Endothelial cell of umbilical vein (primary cell): ENCODE measurements around the gene PLA2G2D. TPM values are rescaled to one million over a fixed set of nuclear protein-coding genes. Genes with fewer than 3 reads are reported as not detected.

Experiments used
- BruUV-seq: library from RNA; stranded (reverse); fragments of 400-500 nt; replicated peaks from 2 replicates; lab custom pipeline; 2021; lab: Mats Ljungman, UMichigan
- CTCF ChIA-PET: fragments of 300-600, 350-600 bp; sonication (Branson Sonifier 250); formaldehyde crosslinking; loops from one replicate; lab custom pipeline; 2021; ENCODE audit warnings: antibody characterized with exemption, inconsistent platforms; lab: Charles Lee
- POLR2A ChIA-PET: fragments of 300-600, 350-600 bp; sonication (Branson Sonifier 250); formaldehyde crosslinking; loops from one replicate; lab custom pipeline; 2021; ENCODE audit warnings: antibody characterized with exemption, inconsistent platforms; lab: Charles Lee
- DNase-seq: peaks from one replicate; pipeline ENCODE4 v3.0.0-alpha.2; 2011; ENCODE audit warnings: low read depth, low spot score
- FAIRE-seq: peaks from 2 replicates; lab custom pipeline; 2011; peaks lifted over from hg19 to GRCh38; lab: Jason Lieb, UNC
- H2AFZ ChIP-seq: 2 replicates; pipeline ENCODE4 v1.6.0; 2012; ENCODE audit warnings: low read depth, low read length, control low read depth, inconsistent platforms
- H3K27ac ChIP-seq: 2 replicates; pipeline ENCODE4 v1.5.1; 2011; ENCODE audit warnings: low read depth, mild to moderate bottlenecking, control low read depth, low read length, moderate library complexity; ENCODE audit not compliant: insufficient read depth
- H3K27me3 ChIP-seq, 2 experiments: 2 replicates each; pipeline versions ENCODE4 v1.6.0 to v1.6.1; 2011; ENCODE audit warnings: low read length in 2 of 2, mixed read lengths in 1 of 2; ENCODE audit not compliant: control insufficient read depth in 2 of 2, insufficient read depth in 2 of 2
- H3K36me3 ChIP-seq, 2 experiments: 2 replicates in 1 of 2; 3 replicates in 1 of 2; pipeline ENCODE4 v1.5.1; 2011; ENCODE audit warnings: low read length in 2 of 2, mild to moderate bottlenecking in 1 of 2, moderate library complexity in 1 of 2; ENCODE audit not compliant: control insufficient read depth in 2 of 2, insufficient read depth in 2 of 2; ENCODE audit errors: extremely low read depth in 1 of 2
- H3K4me1 ChIP-seq: 3 replicates; pipeline ENCODE4 v1.5.1; 2011; ENCODE audit warnings: mild to moderate bottlenecking, low read length; ENCODE audit not compliant: control insufficient read depth, insufficient read depth; ENCODE audit errors: extremely low read depth
- H3K4me2 ChIP-seq: 2 replicates; pipeline ENCODE4 v1.6.1; 2011; ENCODE audit warnings: low read length, control low read depth, mixed read lengths; ENCODE audit not compliant: insufficient read depth
- H3K4me3 ChIP-seq, 3 experiments: fragments of 200-600 bp in 1 of 3; sonication (generic), shearing (Covaris generic) in 1 of 3; replicated peaks in 1 of 3; 2 replicates each; pipeline ENCODE4 v1.5.1; 2011 to 2016; ENCODE audit warnings: control low read depth in 3 of 3, low read length in 3 of 3, mild to moderate bottlenecking in 2 of 3, inconsistent platforms in 1 of 3, low read depth in 1 of 3, moderate library complexity in 1 of 3; ENCODE audit not compliant: insufficient read depth in 1 of 3
- H3K79me2 ChIP-seq: 2 replicates; pipeline ENCODE4 v1.6.0; 2012; ENCODE audit warnings: low read length, inconsistent platforms; ENCODE audit not compliant: control insufficient read depth, insufficient read depth
- H3K9ac ChIP-seq: replicated peaks from 2 replicates; pipeline ENCODE3; 2011; ENCODE audit warnings: low read length, control low read depth; ENCODE audit not compliant: insufficient read depth; ENCODE audit errors: extremely low read depth
- H3K9me1 ChIP-seq: replicated peaks from 3 replicates; pipeline ENCODE4 v1.6.0; 2011; ENCODE audit warnings: mild to moderate bottlenecking, low read length; ENCODE audit not compliant: control insufficient read depth, insufficient read depth; ENCODE audit errors: extremely low read depth
- H3K9me3 ChIP-seq: replicated peaks from 2 replicates; pipeline ENCODE4 v1.5.1; 2012; ENCODE audit warnings: low read length, inconsistent platforms; ENCODE audit not compliant: control insufficient read depth, insufficient read depth
- H4K20me1 ChIP-seq: replicated peaks from 2 replicates; pipeline ENCODE3; 2011; ENCODE audit warnings: mild to moderate bottlenecking, low read length; ENCODE audit not compliant: control insufficient read depth, insufficient read depth; ENCODE audit errors: extremely low read depth
- EZH2 ChIP-seq: IDR thresholded peaks from 2 replicates; pipeline ENCODE4 v1.6.1; 2012; ENCODE audit warnings: borderline replicate concordance, low read depth, mild to moderate bottlenecking, moderate library complexity, low read length, inconsistent platforms; ENCODE audit not compliant: severe bottlenecking
- FOS ChIP-seq: IDR thresholded peaks from 2 replicates; pipeline ENCODE4 v1.6.1; 2011; ENCODE audit warnings: mild to moderate bottlenecking, low read length, moderate library complexity, borderline replicate concordance; ENCODE audit not compliant: insufficient read depth
- GATA2 ChIP-seq: IDR thresholded peaks from 2 replicates; pipeline ENCODE4 v1.7.0; 2011; ENCODE audit warnings: low read depth, mild to moderate bottlenecking, moderate library complexity, mixed read lengths, low read length; ENCODE audit not compliant: insufficient read length, insufficient read depth
- JUN ChIP-seq: IDR thresholded peaks from 2 replicates; pipeline ENCODE4 v1.6.1; 2011; ENCODE audit warnings: borderline replicate concordance, low read depth; ENCODE audit not compliant: insufficient read length, insufficient read depth
- MAX ChIP-seq: IDR thresholded peaks from 2 replicates; pipeline ENCODE4 v1.6.1; 2011; ENCODE audit not compliant: insufficient read depth, insufficient read length
- MYC ChIP-seq: IDR thresholded peaks from one replicate; pipeline ENCODE4 v1.6.1; 2011; ENCODE audit warnings: mild to moderate bottlenecking, low read depth, low read length
- POLR2A ChIP-seq: IDR thresholded peaks from 2 replicates; pipeline ENCODE4 v1.6.1; 2012; ENCODE audit warnings: low read depth, mild to moderate bottlenecking, control low read depth, low read length
- POLR2AphosphoS5 ChIP-seq: IDR thresholded peaks from 2 replicates; pipeline ENCODE4 v1.6.1; 2012; ENCODE audit warnings: low read depth, mild to moderate bottlenecking, control low read depth, low read length, moderate library complexity; ENCODE audit not compliant: insufficient read depth
- dilution Hi-C: fragments of 300-500 bp; cut with MboI; formaldehyde crosslinking; loops from one replicate; pipeline ENCODE4 v1.15.0; 2019; ENCODE audit warnings: low sequenced_read_pairs; ENCODE audit not compliant: extremely low pct_ligation_motif_present
- intact Hi-C: fragments of 100-400 bp; cut with micrococcal nuclease; formaldehyde crosslinking; loops from one replicate; pipeline ENCODE4 v1.10.0; 2022
- polyA plus RNA-seq, 4 experiments: library from polyadenylated mRNA; depleted of rRNA in 3 of 4; stranded (reverse) in 3 of 4; unstranded in 1 of 4; fragments of >200 nt; gene quantifications; 2 replicates each; pipeline versions ENCODE4 v1.2.1 to v1.2.3, GENCODE V29; 2011 to 2012; ENCODE audit warnings: missing spikeins in 1 of 4
- total RNA-seq: library from RNA; stranded (reverse); gene quantifications from 2 replicates; pipeline ENCODE4 v1.2.3, GENCODE V29; 2021
- TF ChIP-seq, protein P1 (sequence below), 2 donors: IDR thresholded peaks; 1 replicate in 1 of 2; 2 replicates in 1 of 2; pipeline ENCODE4 v1.5.1; 2011; ENCODE audit warnings: low read length in 2 of 2, mild to moderate bottlenecking in 2 of 2, moderate library complexity in 2 of 2, control low read depth in 1 of 2, inconsistent platforms in 1 of 2, low read depth in 1 of 2; ENCODE audit not compliant: insufficient read depth in 1 of 2; ENCODE audit errors: extremely low read depth in 1 of 2

Gene PLA2G2D
- total and polyA plus RNA-seq, 2 donors (not counting 3 experiments of a cell fraction or from before 2014, with no cell fraction given), result not detected

DNA sequence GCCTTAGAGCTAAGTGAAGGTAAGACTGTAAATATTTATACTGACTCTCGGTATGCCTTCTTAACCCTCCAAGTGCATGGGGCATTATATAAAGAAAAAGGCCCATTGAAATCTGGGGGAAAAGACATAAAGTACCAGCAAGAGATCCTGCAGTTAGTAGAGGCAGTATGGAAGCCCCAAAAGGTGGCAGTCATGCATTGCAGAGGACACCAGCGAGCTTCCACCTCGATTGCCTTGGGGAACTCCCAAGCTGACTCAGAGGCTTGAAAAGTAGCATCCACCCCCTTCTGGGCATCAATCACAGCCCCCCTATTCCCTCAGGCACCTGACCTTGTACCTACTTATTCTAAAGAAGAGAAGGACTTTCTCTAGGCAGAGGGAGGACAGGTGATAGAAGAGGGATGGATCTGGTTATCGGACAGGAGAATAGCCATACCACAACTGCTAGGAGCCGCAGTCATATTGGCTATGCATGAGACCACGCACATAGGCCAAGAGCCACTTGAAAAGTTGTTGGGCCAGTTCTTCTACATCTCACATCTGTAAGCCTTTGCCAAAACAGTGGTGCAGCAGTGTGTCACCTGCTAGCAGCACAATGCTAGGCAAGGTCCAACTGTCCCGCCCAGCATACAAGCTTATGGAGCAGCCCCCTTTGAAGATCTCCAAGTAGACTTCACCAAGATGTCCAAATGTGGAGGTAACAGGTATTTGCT lies 39.2 kb upstream of the PLA2G2D start:
- POLR2A ChIA-PET, result no interaction called here
- H3K79me2 ChIP-seq, result no peaks in the 10 kb centered on the region
- H3K4me2 ChIP-seq, result no peak overlapping the region
- CTCF ChIA-PET, result interaction anchor here (1.0 kb wide), 1 partner anchor 244 kb away, joined by 3 read pairs; no protein-coding TSS in a partner anchor
- intact Hi-C loops, result no loop called here
- DNase-seq (no peak), FAIRE-seq (no peak)
- H3K36me3 ChIP-seq, result no peaks in the 10 kb centered on the region
- no peak overlapping the region for H2AFZ ChIP-seq
- no peaks in the 10 kb centered on the region for H3K9me3 ChIP-seq
- H3K27ac ChIP-seq, result no peak overlapping the region
- no peak overlapping the region for H3K9ac ChIP-seq
- no peaks in the 10 kb centered on the region for H3K4me1 ChIP-seq
- no peak overlapping the region for H3K4me3 ChIP-seq
- dilution Hi-C loops, result no loop called here
- no peaks in the 10 kb centered on the region for H3K9me1 ChIP-seq
- H4K20me1 ChIP-seq, result no peaks in the 10 kb centered on the region
- H3K27me3 ChIP-seq, result no peaks in the 10 kb centered on the region
- BruUV-seq, result no TSS peak
- TF ChIP-seq POLR2A, result no peak
- TF ChIP-seq, protein P1, sequence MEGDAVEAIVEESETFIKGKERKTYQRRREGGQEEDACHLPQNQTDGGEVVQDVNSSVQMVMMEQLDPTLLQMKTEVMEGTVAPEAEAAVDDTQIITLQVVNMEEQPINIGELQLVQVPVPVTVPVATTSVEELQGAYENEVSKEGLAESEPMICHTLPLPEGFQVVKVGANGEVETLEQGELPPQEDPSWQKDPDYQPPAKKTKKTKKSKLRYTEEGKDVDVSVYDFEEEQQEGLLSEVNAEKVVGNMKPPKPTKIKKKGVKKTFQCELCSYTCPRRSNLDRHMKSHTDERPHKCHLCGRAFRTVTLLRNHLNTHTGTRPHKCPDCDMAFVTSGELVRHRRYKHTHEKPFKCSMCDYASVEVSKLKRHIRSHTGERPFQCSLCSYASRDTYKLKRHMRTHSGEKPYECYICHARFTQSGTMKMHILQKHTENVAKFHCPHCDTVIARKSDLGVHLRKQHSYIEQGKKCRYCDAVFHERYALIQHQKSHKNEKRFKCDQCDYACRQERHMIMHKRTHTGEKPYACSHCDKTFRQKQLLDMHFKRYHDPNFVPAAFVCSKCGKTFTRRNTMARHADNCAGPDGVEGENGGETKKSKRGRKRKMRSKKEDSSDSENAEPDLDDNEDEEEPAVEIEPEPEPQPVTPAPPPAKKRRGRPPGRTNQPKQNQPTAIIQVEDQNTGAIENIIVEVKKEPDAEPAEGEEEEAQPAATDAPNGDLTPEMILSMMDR (IDR thresholded peaks at IDR 0.05; ENCODE audit: extremely low read depth in 1 of 2, insufficient read depth in 1 of 2, low read depth in 1 of 2, low read length in 2 of 2), result no peak
- TF ChIP-seq MYC, result no peak
- TF ChIP-seq GATA2, result no peak
- no peak for TF ChIP-seq JUN
- no peak for TF ChIP-seq FOS
- no peak for TF ChIP-seq POLR2AphosphoS5
- no peak for TF ChIP-seq EZH2
- no peak for TF ChIP-seq MAX
